ENCODE results near the gene SERGEF. TPM values are rescaled to one million over a fixed set of nuclear protein-coding genes. Genes with fewer than 3 reads are reported as not detected.
"Not testable (repeated sequence)": the region's sequence is repeated elsewhere in the genome, so short reads cannot be mapped to it uniquely, and the experiment has no call there.

Gene SERGEF
- total RNA-seq, 1 donor from 2014 or later: 29.5 TPM

DNA sequence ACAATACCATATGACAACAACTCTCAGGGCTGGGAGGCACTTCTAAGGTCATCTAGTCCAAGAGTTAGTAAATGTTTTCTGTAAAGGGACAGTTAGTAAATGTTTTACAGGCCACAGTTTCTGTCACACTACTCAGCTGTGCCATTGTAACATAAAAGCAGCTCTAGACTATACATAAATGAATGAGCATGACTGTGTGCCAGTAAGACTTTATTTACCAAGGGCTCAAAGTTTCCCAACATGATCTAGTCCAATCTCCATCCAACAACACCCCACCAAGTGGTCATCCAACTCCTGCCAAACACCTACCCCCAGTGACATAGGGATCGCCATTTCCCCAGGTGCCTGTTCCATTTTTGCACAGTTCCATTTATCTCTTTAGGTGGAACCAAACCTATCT is 12.1 kb downstream of the SERGEF start:
- peak; percentile 14 for DNase-seq (ENCODE audit: low read depth)

DNA sequence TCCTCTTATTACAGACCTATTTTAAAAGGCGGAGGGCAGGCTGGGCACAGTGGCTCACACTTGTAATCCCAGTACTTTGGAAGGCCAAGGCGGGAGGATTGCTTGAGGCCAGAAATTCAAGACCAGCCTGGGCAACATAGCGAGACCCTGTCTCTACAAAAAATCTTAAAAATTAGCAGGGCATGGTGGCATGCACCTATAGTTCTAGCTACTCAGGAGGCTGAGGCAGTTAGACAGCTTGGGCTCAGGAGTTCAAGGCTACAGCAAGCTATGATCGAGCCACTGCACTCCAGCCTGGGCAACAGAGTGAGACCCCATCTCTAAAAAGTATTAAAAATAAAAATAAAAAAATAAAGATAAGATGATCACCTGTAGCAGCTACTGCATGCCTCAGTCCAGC is 12.7 kb downstream of the SERGEF start:
- not testable (repeated sequence) for DNase-seq (ENCODE audit: low read depth)

DNA sequence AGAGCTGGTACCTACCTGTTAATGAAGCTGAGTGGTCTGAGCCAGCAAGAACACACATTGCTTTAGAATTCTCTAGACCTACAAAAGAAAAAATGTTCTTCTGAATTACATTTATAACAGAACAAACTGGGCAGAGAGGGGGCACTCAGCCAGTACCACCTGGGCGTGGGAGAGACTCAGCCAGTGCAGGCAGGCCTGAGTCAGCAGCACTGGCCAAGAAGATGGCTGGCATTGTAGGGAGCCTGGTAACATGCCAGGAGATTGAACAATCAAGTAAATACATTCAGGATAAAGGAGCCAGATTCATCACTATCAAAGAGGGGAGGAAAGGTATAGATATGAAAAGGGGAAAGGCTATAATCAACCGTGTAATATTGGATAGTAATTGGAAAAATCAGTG is 19.9 kb downstream of the SERGEF start:
- DNase-seq (ENCODE audit: low read depth): peak; percentile 29

DNA sequence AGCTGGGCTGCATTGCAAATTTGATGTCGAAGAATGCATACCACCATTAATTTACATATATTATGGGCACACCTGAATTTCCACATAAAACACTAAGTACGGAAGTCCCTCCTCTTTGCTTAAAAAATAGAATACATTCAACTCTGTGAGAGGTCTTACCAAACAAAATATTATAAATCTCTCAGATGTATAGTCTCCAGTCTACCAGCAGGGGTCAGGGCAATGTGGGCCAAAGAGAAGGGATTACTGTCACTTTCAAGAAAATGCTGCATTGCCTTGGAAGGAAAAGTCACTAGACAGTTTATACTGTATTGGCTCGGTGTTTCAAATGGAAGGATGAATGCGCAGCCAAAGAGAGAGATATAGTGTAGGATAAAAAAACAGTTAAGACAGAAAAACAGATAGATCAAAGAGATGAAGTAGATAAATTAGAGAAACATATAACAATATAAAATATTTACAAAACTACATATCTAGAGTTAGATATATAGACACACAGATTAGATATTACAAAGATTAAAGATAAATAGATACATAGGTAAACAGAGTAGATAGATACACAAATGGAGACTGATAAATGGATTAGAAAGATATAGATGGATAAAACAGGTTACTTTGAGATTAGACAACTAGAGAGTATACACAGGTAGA is 20.9 kb downstream of the SERGEF start:
- peak; percentile 65 for DNase-seq (ENCODE audit: low read depth)

DNA sequence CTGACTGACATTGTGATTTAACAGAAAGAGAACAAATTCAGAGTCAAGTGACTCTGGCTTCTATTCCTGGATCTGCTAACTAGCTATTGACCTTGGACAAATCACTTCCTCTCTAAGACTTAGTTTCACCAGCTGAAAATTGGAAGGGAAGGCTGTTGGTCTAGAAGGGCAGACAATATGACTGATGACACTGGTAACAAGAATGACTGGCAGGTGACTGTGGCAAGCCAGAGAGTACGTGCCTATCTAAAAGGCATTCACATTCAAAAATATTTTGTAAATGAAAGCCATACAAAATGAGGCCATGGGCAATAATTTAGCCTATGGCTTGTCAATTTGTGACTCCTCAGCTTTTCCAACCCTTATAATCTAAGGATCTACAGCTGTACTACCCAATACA is 23.5 kb downstream of the SERGEF start:
- no peak for DNase-seq (ENCODE audit: low read depth)

DNA sequence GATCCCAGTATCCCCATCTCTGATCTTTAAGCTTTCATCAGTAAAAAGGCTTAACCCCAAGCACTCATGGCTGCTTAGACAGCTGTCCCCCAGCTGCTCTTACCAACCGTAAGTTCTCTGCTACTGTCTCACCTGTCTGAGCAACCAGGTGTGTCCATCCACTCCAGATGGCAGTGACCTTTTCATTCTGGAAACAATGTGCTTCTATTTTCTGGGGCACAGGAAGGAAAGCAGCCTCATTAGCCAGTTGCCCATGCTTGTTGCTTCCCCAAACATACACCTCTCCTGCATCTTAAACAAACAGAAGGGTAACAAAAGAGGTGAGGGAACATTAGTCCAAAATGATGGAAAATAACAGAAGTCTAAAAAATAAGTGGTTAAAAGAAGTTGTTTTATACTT is 24.4 kb downstream of the SERGEF start:
- no peak for DNase-seq (ENCODE audit: low read depth)

DNA sequence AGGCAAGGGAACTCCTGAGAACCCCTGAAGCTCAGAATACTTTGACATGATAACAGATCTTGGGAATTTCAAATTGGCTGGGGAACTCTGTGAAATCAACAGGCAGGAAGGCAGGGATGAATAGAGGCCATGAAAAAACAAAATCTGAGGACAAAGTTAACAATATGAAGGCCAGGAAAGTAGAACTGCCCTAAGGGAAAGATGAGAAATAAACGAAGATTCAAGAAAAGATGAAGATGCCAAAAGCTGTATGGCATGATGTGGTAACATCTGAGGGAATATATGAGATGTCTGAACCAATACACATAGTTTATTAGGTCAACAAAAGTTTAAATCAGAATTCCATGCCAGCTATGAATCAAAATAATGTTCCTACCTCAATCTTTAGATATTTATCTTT is 25.0 kb downstream of the SERGEF start:
- no peak for DNase-seq (ENCODE audit: low read depth)

DNA sequence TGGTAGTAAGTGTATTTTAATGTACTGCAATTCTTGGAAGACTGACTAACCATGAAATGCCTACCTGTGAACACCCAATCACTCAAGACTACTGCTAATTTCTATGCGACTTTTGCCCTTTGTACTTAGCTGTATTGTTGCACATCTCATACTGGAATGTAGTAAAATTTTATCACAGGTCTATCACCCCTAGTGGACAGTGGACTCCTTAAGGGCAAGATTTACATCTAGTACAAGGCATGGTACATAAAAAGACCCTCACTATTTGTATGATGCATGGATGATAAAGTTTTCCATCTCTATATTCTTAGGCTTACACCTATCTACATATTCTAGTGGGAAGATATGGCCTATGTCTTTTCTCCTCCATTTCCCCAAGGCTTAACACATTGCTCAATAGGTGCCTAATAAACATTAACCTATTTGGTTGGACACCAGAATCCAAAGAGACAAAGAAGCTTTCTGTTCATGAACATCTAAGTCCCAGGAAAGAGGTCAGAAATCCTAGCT is 26.1 kb downstream of the SERGEF start:
- DNase-seq (ENCODE audit: low read depth): peak; percentile 52

DNA sequence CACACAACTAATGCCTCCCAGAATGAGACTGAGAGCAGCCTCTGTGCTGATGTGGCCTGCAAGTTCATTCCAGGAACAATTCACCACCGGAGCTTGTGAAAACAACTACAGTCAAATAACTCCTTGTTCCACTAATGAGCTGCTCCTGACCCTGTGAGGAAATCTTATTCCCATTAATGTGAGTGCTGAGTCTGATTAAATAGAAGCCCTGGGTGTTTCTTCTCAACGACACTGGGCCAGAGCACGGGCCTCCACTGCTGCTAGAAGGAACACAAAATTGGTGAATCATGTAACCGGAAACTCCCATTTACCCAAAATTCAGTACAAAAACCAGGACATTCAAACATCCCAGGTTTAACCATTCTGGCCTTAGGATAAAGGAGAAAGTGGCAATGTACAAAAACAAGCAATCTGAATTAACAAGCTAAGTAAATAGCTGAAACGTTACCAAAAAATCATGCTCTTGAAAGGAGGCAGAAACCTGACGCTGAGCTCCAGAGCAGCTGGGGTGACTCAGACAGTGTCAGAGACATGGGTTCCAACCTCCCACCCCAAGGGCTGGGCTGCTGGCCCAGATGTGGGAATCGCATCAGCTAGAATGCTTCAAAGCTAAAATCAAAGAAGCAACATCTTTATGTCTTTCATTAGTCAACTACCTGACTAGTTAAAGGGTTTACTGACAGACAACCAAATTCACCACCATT is 26.7 kb downstream of the SERGEF start:
- peak; percentile 86 for DNase-seq (ENCODE audit: low read depth)

DNA sequence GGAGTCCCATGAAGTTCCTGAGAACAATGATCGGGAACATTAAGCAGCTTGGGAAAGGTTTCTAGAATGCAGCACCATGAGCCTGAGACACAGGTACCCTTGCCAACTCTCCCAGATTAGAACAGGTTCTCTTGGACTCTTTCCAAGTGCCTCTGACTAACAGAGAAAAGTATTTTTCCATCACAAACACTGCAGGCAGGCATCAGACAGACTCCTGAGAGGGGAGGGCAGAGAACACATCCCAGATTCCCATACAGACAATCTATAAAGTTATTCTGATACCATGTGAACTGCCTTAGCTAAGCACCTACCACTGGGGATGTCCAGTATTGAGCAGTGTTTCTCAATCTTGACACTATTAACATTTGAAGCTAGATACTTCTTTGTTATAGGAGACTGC is 27.3 kb downstream of the SERGEF start:
- DNase-seq (ENCODE audit: low read depth): peak; percentile 93

DNA sequence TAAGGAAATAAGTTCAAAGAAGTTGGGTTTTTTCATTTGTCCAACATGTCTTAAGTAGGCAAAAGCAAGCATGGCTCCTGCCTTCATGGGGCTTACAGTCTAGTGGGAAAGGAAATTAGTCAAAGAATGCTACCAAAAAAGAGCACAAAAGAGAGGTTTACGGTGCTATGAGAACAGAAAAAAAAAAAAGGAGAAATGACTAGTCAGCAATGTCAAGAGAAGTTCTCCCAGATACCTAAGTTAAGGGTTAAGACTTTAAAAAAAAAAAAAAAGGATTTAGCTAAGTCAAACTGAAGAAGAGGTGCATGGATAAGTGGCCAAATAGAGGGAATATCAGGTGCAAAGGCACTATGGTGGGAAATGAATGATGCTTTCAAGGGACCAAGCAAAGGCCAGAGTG is 29.3 kb downstream of the SERGEF start:
- DNase-seq (ENCODE audit: low read depth): no peak

DNA sequence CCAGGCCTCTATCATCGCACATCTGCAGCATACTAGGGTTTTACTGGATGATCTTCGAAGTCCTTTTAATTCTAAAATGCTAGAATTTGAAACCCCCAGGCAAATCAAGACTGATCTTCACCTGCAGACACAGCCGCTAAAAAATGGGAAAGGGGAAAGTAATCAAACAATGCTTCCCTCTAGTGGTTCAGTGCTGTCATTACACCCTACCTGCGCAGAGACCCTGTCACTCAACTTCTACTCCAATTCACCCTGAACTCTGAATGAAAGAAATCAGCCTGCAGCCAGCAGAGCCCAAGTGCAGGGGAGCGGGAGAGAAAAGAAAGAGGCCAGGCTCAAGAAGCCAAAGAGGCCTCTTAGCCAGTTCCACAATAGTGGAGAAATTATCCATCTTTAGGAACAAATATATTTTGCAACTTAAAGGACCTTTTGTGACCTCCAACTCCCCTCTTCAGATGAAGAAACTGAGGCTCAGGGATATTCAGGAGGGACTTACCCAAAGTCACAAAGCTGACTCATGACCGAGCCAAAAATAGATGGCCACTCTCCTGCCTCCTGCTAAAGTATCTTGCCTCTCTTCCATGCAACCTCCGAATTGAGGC is 33.0 kb downstream of the SERGEF start:
- no peak for DNase-seq (ENCODE audit: low read depth)

DNA sequence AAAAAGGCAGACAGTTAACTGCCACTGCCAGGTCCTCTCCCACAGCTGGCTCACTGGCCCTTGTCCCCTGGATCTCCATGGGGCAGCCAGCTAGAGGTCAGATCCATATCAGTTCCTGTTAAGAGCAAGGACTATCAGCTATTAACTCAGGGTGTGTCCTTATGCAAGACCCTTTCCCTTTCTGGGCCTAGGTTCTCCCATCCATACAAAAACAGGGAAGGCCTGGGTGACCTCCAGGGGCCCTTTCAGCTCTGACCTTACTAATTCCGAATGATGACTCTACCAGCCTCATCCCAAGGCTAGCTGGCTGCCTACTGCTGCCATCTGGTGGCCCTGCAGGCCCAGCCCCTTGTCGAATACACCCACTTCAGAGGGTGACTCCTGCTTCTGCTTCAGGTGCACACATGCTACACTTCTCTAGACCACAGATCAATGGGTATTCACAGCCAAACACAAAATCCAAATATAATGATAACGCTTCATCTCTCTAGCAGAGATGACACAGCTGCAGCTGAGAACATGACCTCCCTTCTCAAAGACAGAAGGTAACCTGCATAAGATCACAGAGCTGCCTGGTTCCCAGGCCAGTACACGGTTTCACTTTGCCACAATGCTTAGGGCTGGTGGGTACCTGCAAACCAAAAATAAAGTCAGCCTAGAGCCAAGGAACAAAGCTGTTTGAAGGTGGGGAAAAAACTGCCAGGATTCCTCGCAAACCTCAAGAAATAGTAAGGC is 34.1 kb downstream of the SERGEF start:
- peak; percentile 25 for DNase-seq (ENCODE audit: low read depth)

DNA sequence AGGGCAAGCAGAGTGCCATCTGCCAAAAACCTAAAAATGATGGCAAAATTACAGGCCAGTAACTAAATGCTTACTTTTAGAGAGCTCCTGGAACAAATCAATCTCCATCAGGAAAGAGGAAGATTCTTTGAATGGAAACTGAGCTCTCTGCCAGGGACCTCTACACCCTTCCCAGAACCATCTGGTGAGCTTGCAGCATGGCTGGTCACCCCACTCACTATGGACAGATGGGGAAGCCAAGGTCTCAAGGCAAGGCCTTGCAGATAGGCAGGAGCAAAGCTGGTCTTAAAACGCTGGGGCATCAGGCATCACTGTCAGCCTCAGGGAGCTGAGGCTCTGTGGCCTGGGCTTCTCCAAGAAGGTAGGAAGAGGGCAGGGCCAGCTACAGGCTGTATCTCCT is 36.2 kb downstream of the SERGEF start:
- no peak for DNase-seq (ENCODE audit: low read depth)

DNA sequence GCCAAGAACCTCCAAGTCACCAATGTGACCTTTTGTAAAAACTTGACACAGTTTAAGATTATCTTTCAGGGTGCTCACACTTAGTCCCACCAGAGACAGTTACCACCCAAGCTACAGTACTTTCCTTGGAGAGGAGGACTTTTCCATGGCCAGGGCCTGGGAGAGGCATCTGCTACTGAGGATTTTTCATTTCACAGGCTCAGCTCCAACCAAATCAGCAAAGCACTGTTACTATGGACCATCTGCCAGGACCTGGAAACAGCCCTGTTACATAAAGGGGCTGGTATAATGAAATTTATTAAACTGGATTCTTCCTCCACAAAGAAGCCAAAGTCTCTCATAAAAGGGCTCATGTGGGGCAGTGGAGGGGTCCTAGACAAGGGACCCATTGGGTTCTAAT is 38.6 kb downstream of the SERGEF start:
- DNase-seq (ENCODE audit: low read depth): no peak

DNA sequence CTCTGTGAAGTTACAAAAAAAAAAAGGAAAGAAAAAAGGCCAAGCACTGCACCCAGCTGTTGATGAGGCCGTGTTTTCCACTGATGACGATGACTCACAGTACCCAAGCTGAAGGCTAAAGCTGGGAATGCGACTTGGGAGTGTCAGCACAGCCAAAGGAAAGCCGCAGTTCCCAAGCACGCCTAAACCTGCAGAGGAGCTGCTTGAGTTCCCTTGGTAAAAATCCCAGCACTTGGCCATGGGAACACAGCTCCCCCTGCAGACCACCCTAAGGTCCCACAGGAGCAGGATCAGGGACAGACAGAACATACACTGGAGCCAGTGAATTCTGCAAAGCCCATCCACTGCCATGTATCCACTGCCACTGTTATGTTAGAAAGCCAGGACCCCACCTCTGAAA is 39.9 kb downstream of the SERGEF start:
- DNase-seq (ENCODE audit: low read depth): peak; percentile 70

DNA sequence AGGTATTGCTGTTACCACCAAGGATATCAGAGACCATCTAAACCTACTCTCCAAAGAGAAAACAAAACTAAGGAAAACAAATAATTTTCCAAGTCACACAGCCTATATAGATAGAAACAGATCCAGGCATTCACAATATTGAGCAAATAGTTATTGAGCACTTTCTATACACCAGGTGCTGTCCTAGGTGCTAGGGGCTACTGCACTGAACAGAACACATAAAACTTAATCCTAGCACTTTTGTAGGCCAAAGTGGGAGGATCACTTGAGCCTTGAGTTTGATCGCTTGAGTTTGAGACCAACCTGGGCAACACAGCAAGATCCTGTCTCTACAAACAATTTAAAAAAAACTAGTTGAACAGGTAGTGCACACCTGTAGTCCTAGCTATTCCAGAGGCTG is 44.6 kb downstream of the SERGEF start:
- no peak for DNase-seq (ENCODE audit: low read depth)

DNA sequence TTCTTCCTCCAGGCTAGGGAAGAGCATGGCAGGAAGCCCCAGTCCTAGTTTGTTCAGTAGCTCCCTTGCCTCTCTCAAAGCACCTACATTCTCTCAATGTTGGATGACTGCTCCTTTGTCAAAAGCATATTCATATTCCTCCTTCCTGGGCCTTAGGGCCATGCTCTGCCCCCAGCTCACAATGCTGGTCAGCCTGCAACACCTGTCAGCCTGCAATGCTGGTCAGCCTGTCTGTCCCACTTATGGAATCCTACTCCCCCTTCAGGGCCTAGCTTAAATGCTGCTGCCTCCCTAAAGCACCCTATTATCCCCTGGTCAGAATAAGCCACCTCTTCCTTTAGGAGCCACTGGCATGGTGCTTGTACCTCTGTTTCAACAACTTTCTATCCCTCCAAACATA is 45.2 kb downstream of the SERGEF start:
- DNase-seq (ENCODE audit: low read depth): no peak

DNA sequence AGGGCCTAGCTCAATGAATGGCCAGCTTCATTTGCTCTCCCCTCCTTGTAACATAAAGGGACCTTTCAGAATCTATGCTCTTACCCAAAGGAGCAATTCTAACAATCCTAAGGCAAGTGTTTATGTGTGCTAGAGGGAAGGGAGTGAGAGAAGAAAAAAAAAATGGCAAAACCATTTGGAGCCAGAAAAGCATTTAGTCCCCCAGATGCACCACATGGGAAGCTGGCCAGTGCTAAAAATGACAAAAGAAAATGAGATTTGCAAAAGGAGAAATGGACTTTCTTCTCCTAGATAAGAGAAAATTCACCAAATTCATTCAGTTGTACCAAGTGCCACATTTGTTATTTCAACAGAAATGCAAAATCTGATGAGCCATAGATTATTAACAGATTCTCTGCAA is 52.8 kb downstream of the SERGEF start:
- no peak for DNase-seq (ENCODE audit: low read depth)

DNA sequence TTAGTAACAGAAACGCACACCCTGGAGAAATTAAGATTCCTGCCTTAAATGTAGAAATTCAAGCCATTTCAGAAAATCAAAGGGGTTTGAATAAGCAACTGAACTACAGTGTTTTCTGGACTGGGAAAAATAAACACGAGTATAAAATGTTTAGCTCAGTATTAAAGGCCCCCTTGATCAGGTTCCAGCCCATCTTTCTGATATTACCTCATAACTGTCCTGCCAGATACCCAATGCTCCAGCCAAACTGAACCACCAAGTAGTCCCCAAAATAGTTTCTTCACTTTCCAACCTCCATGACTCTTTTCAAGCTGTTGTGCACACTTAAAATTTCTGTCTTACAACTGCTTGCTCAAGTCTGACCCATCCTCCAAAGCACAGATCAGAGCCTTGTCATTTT is 54.4 kb downstream of the SERGEF start:
- no peak for DNase-seq (ENCODE audit: low read depth)

DNA sequence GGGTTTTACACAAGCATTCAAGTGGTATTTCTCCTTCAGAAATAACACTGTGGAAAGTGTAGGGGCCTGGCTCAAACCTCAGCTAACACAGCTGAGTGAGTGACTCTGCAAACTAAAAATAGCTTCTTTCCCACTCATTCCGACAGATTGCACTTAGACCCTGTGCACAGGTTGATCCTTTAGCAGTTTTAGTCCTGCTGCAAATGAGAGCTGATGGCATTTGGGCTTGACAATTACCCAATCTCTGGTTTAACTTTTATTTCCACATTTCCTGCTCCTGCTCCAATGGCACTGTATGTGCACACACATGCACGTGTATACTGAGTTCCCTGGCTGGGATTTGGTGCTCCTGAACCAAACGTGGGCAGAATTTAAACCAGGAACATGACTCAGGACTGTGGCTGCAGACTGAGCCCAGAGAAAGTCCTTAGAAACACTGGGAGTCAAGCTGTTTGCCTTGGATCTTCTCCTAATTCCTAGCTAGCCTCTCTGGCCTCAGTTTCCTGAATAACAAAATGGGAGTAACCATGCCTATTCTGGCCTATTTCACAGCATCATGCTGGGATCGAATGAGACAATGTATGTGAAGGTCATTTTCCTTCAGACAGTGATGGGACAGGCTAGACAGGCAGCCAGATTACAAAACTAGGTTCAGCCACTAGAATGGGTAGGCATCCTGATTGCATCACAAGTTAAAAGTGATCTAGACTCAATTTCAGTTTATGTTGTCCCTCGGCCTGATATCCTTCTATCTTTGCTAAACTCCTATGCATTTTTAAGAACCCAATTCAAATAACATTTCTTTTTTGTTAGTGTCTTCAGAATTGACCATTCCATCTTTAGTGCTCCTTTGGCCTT is 58.2 kb downstream of the SERGEF start:
- DNase-seq (ENCODE audit: low read depth): peak; percentile 1

DNA sequence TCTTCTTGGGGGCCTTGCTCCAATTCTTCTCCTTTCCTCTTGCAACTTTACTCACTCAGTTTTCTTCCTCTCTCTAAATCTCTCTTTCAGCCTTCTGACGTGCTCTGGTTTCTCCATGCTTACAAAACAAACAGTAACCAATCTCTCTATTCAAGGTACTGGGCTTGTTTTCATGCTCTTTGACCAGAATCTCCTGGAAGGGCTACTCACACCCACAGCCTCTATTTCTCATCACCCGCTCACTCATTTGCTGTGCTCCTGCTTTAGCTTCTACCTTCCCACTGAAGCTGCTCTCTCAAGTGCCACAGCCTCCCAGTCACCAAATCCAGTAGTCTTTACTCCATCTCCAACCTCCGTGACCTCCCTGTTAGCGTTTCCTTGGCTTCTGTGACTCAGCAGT is 60.4 kb downstream of the SERGEF start:
- DNase-seq (ENCODE audit: low read depth): no peak

Data from renal cortical epithelial cell (primary cell).